Prostate gland (tissue), 2 donors: Measurements from ENCODE around the gene CCDC136. TPM values are rescaled to one million over a fixed set of nuclear protein-coding genes. Genes with fewer than 3 reads are reported as not detected.

Experiments
- DNase-seq: peaks from one replicate; pipeline ENCODE4 v3.0.0-alpha.2; 2019; ENCODE audit warnings: low spot score
- H3K27ac ChIP-seq, 2 donors: fragments of 200-600 bp; sonication (generic); 2 replicates each; pipeline ENCODE4 v1.5.1; 2017 to 2019
- H3K27me3 ChIP-seq: fragments of 200-600 bp; sonication (generic); replicated peaks from 2 replicates; pipeline ENCODE4 v1.5.1; 2019; ENCODE audit not compliant: insufficient read depth
- H3K36me3 ChIP-seq, 2 donors: fragments of 200-600 bp; sonication (generic); 1 replicate in 1 of 2; 2 replicates in 1 of 2; pipeline versions ENCODE4 v1.5.1 to v1.8.1; 2017 to 2019
- H3K4me1 ChIP-seq: fragments of 200-600 bp; sonication (generic); replicated peaks from 2 replicates; pipeline ENCODE4 v1.5.1; 2019
- H3K4me3 ChIP-seq, 2 donors: fragments of 200-600 bp; sonication (generic); 2 replicates each; pipeline ENCODE4 v1.5.1; 2017 to 2019
- H3K9me3 ChIP-seq: fragments of 200-600 bp; sonication (generic); 2 replicates; pipeline ENCODE4 v1.5.1; 2017
- POLR2A ChIP-seq: fragments of 450-650 bp; IDR thresholded peaks from one replicate; pipeline ENCODE4 v1.6.1; 2016; ENCODE audit warnings: antibody characterized with exemption, mild to moderate bottlenecking
- POLR2AphosphoS5 ChIP-seq: sonication (generic); formaldehyde crosslinking; IDR thresholded peaks from one replicate; pipeline ENCODE4 v1.6.1; 2017; ENCODE audit warnings: antibody characterized with exemption
- WGBS: methylation state at CpG from one replicate; pipeline ENCODE4 v1.1.5; 2018; 5-methylcytosine and 5-hydroxymethylcytosine counted together
- intact Hi-C: fragments of 100-400 bp; cut with DNase I; formaldehyde crosslinking; loops from one replicate; pipeline ENCODE4 v1.14.2; 2022
- total RNA-seq, 2 donors: library from RNA; depleted of rRNA; stranded (reverse); fragments of >200 nt; gene quantifications; one replicate each; pipeline ENCODE4 v1.1.0, GENCODE V29; 2016
- TF ChIP-seq, protein P1 (sequence below), 4 experiments: fragments of 200-600 bp in 2 of 4; fragments of 450-650 bp in 2 of 4; sonication (generic) in 2 of 4; IDR thresholded peaks; 1 replicate in 3 of 4; 2 replicates in 1 of 4; pipeline ENCODE4 v1.5.1; 2016 to 2019; ENCODE audit warnings: antibody characterized with exemption in 4 of 4, mild to moderate bottlenecking in 2 of 4, moderate library complexity in 2 of 4

The CCDC136 gene
- total RNA-seq, 2 donors from 2014 or later: 11.7 to 61.2 TPM

DNA sequence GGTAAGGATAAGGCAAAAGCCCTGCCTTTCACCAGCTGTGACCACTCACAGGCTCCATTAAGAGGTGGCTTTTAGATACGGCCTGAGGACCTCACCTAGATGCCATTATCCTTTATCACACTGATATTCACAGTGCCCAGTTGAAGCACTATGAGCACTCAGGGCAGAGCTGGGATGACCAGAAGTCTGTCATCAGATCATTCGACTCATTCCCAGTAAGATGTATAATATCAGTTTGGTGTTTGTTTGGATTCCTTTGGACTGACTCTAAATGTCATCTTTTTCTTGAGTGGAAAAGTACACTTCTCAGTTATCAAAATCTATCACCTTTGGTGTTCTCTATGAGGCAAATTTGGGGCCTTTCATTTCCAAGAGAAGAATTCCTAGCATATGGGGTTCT is 18.7 kb downstream of the CCDC136 start:
- Histone ChIP-seq H3K36me3 (no peaks in the 10 kb centered on the region), H3K9me3 (no peaks in the 10 kb centered on the region), H3K27ac (no peak overlapping the region), H3K4me3 (no peak overlapping the region), H3K4me1 (no peaks in the 10 kb centered on the region), H3K27me3 (no peaks in the 10 kb centered on the region)
- intact Hi-C loops: no loop called here
- TF ChIP-seq POLR2AphosphoS5: no peak
- TF ChIP-seq POLR2A: no peak
- TF ChIP-seq, protein P1, sequence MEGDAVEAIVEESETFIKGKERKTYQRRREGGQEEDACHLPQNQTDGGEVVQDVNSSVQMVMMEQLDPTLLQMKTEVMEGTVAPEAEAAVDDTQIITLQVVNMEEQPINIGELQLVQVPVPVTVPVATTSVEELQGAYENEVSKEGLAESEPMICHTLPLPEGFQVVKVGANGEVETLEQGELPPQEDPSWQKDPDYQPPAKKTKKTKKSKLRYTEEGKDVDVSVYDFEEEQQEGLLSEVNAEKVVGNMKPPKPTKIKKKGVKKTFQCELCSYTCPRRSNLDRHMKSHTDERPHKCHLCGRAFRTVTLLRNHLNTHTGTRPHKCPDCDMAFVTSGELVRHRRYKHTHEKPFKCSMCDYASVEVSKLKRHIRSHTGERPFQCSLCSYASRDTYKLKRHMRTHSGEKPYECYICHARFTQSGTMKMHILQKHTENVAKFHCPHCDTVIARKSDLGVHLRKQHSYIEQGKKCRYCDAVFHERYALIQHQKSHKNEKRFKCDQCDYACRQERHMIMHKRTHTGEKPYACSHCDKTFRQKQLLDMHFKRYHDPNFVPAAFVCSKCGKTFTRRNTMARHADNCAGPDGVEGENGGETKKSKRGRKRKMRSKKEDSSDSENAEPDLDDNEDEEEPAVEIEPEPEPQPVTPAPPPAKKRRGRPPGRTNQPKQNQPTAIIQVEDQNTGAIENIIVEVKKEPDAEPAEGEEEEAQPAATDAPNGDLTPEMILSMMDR (IDR thresholded peaks at IDR 0.05): no peak
- WGBS: 89% methylated on average over 2 of the region's 2 CpGs
- DNase-seq: no peak

DNA sequence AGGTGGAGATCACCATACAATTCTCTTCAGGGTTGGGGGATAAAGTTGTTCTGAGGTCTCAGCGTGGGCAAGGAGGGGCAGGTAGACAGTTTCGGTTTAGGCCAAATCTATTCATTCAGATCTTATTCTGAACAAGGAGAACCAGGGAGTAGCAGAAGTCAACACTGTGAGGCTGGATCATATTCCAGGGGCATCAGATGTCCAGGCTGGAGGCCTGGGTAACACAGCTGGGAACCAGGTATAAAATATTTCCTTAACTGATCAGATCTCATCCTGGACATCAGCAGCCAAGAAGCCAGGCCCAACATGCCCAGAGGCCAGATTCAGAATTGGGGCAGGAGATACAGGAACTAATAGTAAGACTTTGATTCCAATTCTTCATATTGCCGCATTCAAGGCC is 19.2 kb downstream of the CCDC136 start:
- H3K4me3 ChIP-seq: no peak overlapping the region
- intact Hi-C loops: no loop called here
- TF ChIP-seq, protein P1 (IDR thresholded peaks at IDR 0.05): no peak
- TF ChIP-seq POLR2AphosphoS5: no peak
- TF ChIP-seq POLR2A: no peak
- 89% methylated on average over 3 of the region's 3 CpGs for WGBS
- H3K27ac ChIP-seq: no peak overlapping the region
- H3K36me3 ChIP-seq: no peaks in the 10 kb centered on the region
- H3K4me1 ChIP-seq: no peaks in the 10 kb centered on the region
- no peaks in the 10 kb centered on the region for H3K9me3 ChIP-seq
- DNase-seq: no peak
- no peaks in the 10 kb centered on the region for H3K27me3 ChIP-seq

DNA sequence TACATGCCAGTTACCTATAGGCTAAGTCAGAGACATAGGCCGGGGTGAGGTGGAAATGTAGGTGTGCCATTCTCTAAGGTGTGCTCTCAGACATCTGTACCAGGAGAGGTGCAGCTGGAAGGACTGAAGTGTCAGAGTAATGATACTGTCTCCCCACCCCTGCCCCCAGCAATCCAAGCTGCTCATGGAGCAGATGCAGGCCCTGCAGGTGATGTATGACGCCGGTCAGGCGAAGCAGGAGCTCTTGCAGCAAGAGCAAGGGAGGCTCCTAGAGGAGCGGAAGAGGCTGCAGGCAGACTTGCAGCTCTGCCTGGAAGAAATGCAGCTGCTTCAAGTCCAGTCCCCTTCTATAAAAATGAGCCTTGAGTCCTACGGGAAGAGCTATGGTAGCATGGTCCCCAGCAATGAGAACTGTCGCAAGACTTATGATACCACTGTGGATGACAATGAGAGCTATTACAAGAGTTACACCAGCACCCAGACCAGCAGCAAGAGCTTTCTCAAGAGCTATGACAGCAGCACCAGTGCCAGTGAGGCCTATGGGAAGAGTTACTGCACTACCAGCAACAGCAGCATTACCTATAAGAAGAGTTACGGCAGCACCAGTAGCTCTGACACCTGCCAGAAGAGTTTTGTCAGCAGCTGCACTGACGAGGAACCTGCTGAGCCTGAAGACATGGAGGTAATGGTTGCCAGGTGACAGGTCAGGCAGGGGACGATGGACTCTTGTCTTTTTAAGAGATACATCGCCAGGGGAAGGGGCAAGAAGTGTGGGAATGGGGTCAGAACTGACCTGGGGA is 20.1 kb downstream of the CCDC136 start:
- intact Hi-C loops: no loop called here
- no peak for TF ChIP-seq POLR2A
- no peak for TF ChIP-seq POLR2AphosphoS5
- TF ChIP-seq, protein P1 (IDR thresholded peaks at IDR 0.05): no peak
- 92% methylated on average over 11 of the region's 11 CpGs for WGBS

DNA sequence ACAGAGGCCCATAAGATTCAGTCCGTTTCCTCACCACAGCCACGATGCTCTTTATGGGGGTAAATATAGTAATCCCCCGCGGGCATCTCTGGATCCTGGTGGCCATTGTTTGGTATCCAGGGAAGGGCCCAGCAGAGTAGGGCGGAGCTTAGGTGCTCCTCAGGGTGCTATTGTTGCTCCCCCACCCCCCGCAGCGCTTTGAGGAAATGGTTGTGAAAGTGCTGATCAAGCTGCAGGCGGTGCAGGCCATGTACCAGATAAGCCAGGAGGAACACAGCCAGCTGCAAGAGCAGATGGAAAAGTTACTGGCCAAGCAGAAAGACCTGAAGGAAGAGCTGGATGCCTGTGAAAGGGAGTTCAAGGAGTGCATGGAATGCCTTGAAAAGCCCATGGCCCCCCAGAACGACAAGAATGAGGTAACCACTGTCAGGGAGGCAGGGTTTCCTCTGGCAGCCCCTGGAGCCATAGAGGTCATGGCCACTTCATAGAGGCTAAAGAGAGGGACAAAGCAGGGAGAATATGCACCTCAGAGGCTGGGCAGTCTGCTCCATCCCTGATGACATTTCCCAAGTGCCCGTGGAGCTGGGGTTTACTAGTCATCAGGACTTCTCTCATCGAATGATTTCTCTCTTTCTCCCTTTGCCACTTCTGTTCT is 20.9 kb downstream of the CCDC136 start:
- H3K9me3 ChIP-seq: no peaks in the 10 kb centered on the region
- intact Hi-C loops: no loop called here
- no peak overlapping the region for H3K27ac ChIP-seq
- H3K36me3 ChIP-seq: no peaks in the 10 kb centered on the region
- no peaks in the 10 kb centered on the region for H3K27me3 ChIP-seq
- no peaks in the 10 kb centered on the region for H3K4me1 ChIP-seq
- no peak for DNase-seq
- WGBS: 51% methylated on average over 11 of the region's 11 CpGs
- no peak overlapping the region for H3K4me3 ChIP-seq
- TF ChIP-seq POLR2A (no peak), POLR2AphosphoS5 (no peak)
- TF ChIP-seq, protein P1 (IDR thresholded peaks at IDR 0.05): no peak

More for the DNA sequence above, 20.1 kb downstream of the CCDC136 start:
- Histone ChIP-seq H3K27me3 (no peaks in the 10 kb centered on the region), H3K27ac (no peak overlapping the region), H3K4me1 (no peaks in the 10 kb centered on the region), H3K4me3 (no peak overlapping the region), H3K36me3 (no peaks in the 10 kb centered on the region), H3K9me3 (no peaks in the 10 kb centered on the region)
- no peak for DNase-seq

DNA sequence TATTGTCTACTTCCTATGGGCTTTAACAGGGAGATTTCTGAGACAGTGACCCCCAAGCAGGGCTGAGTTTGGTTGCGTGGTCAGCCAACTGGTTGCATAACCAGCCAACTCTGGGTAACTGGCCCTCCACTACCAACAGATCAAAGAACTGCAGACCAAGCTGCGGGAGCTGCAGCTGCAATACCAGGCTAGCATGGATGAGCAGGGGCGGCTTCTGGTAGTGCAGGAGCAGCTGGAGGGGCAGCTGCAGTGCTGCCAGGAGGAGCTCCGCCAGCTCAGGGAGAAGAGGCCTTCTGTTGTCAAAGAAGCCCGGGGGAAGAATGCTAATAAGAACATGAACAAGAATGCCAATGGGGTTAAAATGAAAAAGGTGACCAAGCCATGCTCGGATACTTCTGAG is 22.7 kb downstream of the CCDC136 start:
- intact Hi-C loops: no loop called here
- H3K9me3 ChIP-seq: no peaks in the 10 kb centered on the region
- H3K27ac ChIP-seq: no peak overlapping the region
- DNase-seq: no peak
- no peaks in the 10 kb centered on the region for H3K4me1 ChIP-seq
- TF ChIP-seq, protein P1 (IDR thresholded peaks at IDR 0.05): no peak
- TF ChIP-seq POLR2AphosphoS5: no peak
- no peak for TF ChIP-seq POLR2A
- no peaks in the 10 kb centered on the region for H3K36me3 ChIP-seq
- 85% methylated on average over 6 of the region's 6 CpGs for WGBS
- H3K4me3 ChIP-seq: no peak overlapping the region
- no peaks in the 10 kb centered on the region for H3K27me3 ChIP-seq
